Fibroblast of villous mesenchyme (primary cell): ENCODE results near the gene PITPNC1. TPM values are rescaled to one million over a fixed set of nuclear protein-coding genes. Genes with fewer than 3 reads are reported as not detected.

Source experiments
- DNase-seq: peaks from one replicate; pipeline ENCODE4 v3.0.0-alpha.2; 2010; ENCODE audit warnings: low read depth
- H3K4me3 ChIP-seq: 2 replicates; pipeline ENCODE4 v1.5.1; 2011; ENCODE audit warnings: low read depth, mild to moderate bottlenecking, low read length
- total RNA-seq: library from RNA; depleted of rRNA; stranded (reverse); fragments of >200 nt; gene quantifications from 2 replicates; pipeline ENCODE4 v1.2.3, GENCODE V29; 2012
- TF ChIP-seq, protein P1 (sequence below): IDR thresholded peaks from 2 replicates; pipeline ENCODE4 v1.5.1; 2012; ENCODE audit warnings: low read depth, mild to moderate bottlenecking, low read length; ENCODE audit not compliant: insufficient read depth

Gene PITPNC1
- total RNA-seq, 1 donor = 4.3 TPM

DNA sequence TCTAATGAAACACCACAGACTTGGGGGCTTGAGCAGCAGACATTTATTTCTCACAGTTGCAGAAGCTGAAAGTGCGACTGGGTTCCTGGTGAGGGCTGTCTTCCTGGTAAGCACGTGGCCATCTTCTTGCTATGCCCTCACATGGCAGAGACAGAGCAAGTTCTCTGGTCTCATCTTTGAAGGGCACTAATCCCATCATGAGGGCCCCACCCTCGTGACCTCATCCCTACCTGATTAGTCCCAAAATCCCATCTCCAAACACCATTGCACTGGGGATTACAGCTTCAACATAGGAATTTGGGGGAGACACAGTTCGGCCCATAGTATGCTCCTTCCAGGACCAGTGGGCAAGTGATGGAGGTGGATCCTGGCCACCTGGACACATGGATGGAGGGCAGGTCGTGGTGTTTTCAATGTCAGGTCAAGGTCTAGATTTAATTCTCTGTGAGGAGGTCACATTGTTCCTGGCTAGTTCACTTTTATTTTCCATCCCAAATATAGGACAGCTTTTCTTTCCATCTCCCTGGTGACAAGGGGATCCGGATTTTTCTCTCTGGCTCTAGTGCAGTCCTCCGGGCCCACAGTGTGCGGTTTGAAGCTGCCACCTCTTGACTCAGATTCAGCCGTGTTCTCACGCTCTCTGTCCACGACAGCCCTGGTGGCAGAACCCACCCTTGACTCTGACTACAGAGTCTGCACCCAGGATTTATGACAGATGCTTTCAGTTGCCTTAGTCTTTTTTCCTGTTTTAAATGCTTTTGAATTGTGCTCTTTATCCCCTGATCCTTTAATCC lies 180.2 kb downstream of the PITPNC1 start:
- TF ChIP-seq, protein P1, sequence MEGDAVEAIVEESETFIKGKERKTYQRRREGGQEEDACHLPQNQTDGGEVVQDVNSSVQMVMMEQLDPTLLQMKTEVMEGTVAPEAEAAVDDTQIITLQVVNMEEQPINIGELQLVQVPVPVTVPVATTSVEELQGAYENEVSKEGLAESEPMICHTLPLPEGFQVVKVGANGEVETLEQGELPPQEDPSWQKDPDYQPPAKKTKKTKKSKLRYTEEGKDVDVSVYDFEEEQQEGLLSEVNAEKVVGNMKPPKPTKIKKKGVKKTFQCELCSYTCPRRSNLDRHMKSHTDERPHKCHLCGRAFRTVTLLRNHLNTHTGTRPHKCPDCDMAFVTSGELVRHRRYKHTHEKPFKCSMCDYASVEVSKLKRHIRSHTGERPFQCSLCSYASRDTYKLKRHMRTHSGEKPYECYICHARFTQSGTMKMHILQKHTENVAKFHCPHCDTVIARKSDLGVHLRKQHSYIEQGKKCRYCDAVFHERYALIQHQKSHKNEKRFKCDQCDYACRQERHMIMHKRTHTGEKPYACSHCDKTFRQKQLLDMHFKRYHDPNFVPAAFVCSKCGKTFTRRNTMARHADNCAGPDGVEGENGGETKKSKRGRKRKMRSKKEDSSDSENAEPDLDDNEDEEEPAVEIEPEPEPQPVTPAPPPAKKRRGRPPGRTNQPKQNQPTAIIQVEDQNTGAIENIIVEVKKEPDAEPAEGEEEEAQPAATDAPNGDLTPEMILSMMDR = no peak

DNA sequence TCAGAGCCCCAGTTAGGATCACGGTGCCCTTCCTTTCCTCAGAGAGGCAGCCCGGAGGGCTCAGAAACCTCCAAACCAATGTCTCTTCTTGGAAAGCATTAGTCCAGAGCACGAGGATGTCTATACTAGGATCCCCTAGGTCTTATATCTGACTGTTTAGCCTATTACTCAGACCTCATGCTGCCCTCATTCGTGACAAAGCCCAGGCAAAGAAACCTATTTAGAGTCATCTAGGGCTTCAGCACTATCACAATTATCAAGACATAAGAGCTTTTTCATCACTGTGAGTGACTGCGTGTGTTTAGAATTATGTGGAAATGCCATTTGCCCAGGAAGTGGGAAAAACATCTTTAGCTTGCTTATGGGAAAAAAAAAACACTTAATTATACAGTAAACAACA lies 180.8 kb downstream of the PITPNC1 start:
- no peak overlapping the region for H3K4me3 ChIP-seq
- peak; percentile 18 for DNase-seq
- TF ChIP-seq, protein P1 = no peak

More for the DNA sequence above, 180.2 kb downstream of the PITPNC1 start:
- no peak overlapping the region for H3K4me3 ChIP-seq
- no peak for DNase-seq

DNA sequence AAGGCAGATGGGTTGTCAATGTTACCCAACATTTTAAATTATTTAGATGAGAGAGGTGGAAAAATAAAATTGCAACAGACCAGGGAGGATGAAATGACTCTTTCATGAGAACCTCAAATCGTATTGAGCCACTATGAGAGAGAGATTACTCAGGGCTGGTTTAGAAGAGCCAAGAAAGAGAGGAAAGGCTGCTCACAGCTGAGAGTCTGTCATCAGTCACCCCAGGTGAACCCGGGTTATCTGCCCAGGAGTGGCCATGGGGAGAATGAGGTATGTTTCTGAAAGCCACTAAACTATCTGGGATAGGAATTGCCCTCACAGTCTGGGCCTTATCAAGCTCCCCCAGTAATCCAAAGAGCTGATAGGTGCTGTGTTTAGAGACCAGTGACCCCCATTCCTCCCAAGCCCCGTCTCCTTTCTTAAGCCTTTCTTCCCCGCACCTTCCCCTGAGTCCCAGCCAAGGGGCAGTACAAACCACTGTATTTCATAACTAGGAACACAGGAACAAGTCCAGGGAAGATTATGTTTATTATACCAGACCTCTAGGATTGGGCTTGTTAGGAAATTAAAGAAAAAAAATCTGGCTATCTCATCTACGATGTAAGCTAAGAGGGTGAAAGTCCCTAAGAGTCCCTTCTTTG lies 181.8 kb downstream of the PITPNC1 start:
- H3K4me3 ChIP-seq = no peak overlapping the region
- DNase-seq = no peak
- TF ChIP-seq, protein P1 = no peak

DNA sequence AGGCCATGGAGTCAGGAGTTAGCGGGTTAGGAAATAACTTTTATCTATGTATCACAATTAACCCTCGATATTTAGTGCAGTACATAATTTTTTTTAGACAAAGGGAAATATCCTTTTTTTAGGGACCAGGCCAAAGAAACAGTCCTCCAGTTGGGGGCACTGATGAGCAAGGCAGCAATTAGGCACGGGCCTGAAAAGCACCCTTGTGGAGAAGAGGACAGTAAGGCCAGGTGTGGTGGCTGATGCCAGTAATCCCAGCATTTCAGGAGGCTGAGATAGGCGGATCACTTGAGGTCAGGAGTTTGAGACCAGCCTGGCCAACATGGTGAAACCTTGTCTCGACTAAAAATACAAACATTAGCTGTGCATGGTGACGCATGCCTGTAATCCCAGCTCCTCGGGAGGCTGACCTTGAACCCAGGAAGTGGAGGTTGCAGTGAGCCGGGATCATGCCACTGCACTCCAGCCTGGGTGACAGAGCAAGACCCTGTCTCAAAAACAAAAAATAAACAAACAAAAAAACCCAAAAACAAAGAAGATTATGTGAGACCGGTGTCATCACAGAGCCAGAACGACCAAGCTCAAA lies 182.4 kb downstream of the PITPNC1 start:
- TF ChIP-seq, protein P1 = peak; percentile 17
- H3K4me3 ChIP-seq = no peak overlapping the region
- DNase-seq = no peak

DNA sequence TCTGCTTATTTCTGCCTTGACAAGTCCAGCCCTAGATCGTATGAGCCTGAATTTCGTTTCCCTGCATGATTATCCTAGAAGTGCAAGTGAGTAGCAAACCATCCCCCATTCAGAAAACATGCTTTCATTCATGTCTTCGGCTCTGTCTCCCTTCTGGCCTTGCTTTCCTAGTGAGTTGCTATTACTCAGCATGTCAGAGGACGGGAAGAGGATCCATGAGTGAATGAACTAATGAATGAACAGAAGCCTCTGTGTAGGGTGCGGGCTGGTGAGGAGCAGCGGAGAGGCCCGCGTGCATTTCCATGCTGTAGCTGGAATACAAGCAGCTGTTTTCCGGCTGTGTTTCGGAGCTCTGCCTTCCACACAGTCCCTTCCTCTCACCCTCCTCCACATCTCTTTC lies 184.9 kb downstream of the PITPNC1 start:
- no peak overlapping the region for H3K4me3 ChIP-seq
- TF ChIP-seq, protein P1 = no peak
- DNase-seq = no peak

DNA sequence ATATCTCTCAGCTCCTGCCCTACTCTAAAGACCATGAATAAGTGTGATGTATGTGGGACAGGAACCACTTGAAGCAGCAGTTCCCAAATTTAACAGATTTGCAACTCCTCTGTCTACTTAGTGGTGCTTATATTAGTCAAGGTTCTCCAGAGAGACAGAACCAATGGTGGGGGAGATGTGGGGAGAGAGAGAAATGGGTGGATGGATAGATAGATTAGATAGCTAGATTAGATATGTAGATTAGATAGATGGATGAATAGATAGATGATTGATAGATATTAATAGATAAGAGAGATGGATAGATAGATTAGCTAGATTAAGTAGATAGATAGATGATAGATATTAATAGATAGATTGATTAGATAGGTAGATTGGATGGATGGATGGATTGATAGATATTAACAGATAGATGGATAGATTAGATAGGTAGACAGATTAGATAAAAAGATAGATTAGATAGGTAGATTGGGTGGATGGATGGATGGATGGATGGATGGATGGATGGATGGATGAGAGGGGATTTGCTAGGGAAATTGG lies 186.7 kb downstream of the PITPNC1 start:
- no peak for DNase-seq
- TF ChIP-seq, protein P1 = no peak
- no peak overlapping the region for H3K4me3 ChIP-seq
